Right lung (tissue), 5 donors: ENCODE results near the gene GFOD2. TPM values are rescaled to one million over a fixed set of nuclear protein-coding genes. Genes with fewer than 3 reads are reported as not detected.
"Not testable (repeated sequence)": the region's sequence is repeated elsewhere in the genome, so short reads cannot be mapped to it uniquely, and the experiment has no call there.

ENCODE experiments used
- DNase-seq, 2 donors: peaks; one replicate each; pipeline ENCODE4 v3.0.0-alpha.2; 2013
- polyA plus RNA-seq, 5 donors: library from polyadenylated mRNA; unstranded; fragments of 120-200 nt; gene quantifications; one replicate each; pipeline versions ENCODE4 v1.2.1 to v1.2.3, GENCODE V29; 2013; ENCODE audit warnings: inconsistent platforms in 1 of 5, low replicate concordance in 1 of 5; ENCODE audit not compliant: insufficient read length in 5 of 5, insufficient read depth in 1 of 5

GFOD2 gene
- polyA plus RNA-seq, 5 donors, result 28.1 to 40.8 (median 36.1) TPM

- DNase-seq, result no peak
Measured at GRCh38 chr16:67707210-67707609, 11.9 kb downstream of the GFOD2 start.

GRCh38 chr16:67704110-67704509, 15.0 kb downstream of the GFOD2 start:
- no peak for DNase-seq

- DNase-seq, result no peak
Measured at GRCh38 chr16:67703626-67704025, 15.5 kb downstream of the GFOD2 start.

- no peak for DNase-seq
Measured at GRCh38 chr16:67702130-67702529, 17.0 kb downstream of the GFOD2 start.

GRCh38 chr16:67701420-67701819, 17.7 kb downstream of the GFOD2 start:
- DNase-seq, result no peak

- DNase-seq, result no peak
Measured at GRCh38 chr16:67699265-67699664, 19.9 kb downstream of the GFOD2 start.

- no peak for DNase-seq
Measured at GRCh38 chr16:67697422-67698185, 21.5 kb downstream of the GFOD2 start.

GRCh38 chr16:67694611-67695010, 24.5 kb downstream of the GFOD2 start:
- no peak for DNase-seq

GRCh38 chr16:67693517-67694285, 25.4 kb downstream of the GFOD2 start:
- not testable (repeated sequence) for DNase-seq

- DNase-seq, result no peak
Measured at GRCh38 chr16:67685388-67686112, 33.6 kb downstream of the GFOD2 start.

- no peak for DNase-seq
Measured at GRCh38 chr16:67683767-67684166, 35.3 kb downstream of the GFOD2 start.

GRCh38 chr16:67679935-67680897, 38.9 kb downstream of the GFOD2 start:
- no peak for DNase-seq

- no peak for DNase-seq
Measured at GRCh38 chr16:67678354-67679023, 40.6 kb downstream of the GFOD2 start.

GRCh38 chr16:67677712-67678111, 41.4 kb downstream of the GFOD2 start:
- DNase-seq, result no peak

- no peak for DNase-seq
Measured at GRCh38 chr16:67676939-67677338, 42.2 kb downstream of the GFOD2 start.

GRCh38 chr16:67676516-67676915, 42.6 kb downstream of the GFOD2 start:
- no peak for DNase-seq

- no peak for DNase-seq
Measured at GRCh38 chr16:67675999-67676398, 43.1 kb downstream of the GFOD2 start.

- no peak for DNase-seq
Measured at GRCh38 chr16:67675579-67675935, 43.6 kb downstream of the GFOD2 start.

GRCh38 chr16:67674851-67675578, 44.1 kb downstream of the GFOD2 start:
- DNase-seq, result no peak
